Stimulated activated CD4-positive, alpha-beta T cell treated with anti-CD3 and anti-CD28 coated beads, Interleukin-4, amount 100 ng/mL, for 1 hour (primary cell): ENCODE measurements around the gene ATF7.
"Not testable (repeated sequence)": the region's sequence is repeated elsewhere in the genome, so short reads cannot be mapped to it uniquely, and the experiment has no call there.

Experiments used
- DNase-seq: peaks from one replicate; pipeline ENCODE4 v3.0.0-alpha.2; 2020

Gene ATF7

DNA sequence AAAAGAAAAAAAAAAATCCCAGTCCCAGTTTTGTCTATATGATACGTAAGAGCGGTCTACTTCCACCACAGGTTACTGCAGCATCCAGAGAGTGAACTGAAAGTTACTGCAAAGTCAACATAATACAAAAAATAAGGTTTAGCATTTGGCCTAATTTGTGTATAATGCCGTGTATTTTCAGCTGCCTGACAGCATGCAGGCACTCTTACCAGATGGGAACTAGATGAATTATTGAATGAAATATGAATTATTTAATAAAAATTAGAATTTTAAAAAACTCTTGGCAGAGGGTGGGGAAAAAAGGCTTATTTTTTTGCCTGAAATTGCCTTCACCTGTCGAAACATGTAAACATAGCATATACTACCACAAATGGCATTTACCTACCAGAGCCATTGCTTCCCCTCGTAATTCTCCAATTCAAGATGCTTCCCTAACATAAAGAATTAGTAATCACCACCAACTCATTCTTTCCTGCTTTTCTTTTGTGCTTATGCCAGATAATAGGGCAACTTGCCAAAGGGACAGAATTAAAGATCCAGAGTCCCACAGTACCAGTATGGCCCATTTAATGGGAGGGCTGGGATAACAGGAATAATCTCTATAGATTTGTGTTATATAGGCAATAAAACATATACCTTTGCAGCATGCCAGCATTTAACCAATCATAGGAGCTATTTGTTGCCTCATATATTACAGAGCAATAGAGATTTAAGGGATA is 31.1 kb downstream of the ATF7 start:
- DNase-seq: no peak

GRCh38 chr12:53593707-53594106 is 32.5 kb downstream of the ATF7 start:
- DNase-seq: no peak

DNA sequence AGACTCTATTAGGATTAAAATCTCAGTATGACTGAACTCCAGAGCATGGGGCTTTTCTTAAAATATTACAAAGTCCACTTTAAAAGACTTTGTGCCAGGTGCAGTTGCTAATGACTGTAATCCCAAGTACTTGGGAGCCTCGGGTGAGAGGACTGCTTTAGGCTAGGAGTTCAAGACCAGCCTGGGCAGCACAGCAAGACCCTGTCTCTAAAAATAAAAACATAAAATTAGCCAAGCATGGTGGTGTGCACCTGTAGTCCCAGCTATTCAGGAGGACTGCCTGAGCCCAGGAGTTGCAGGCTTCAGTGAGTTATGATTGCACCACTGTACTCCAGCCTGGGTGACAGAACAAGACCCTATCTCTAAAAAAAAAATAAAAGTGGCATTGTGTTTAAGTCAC is 33.2 kb downstream of the ATF7 start:
- no peak for DNase-seq

DNA sequence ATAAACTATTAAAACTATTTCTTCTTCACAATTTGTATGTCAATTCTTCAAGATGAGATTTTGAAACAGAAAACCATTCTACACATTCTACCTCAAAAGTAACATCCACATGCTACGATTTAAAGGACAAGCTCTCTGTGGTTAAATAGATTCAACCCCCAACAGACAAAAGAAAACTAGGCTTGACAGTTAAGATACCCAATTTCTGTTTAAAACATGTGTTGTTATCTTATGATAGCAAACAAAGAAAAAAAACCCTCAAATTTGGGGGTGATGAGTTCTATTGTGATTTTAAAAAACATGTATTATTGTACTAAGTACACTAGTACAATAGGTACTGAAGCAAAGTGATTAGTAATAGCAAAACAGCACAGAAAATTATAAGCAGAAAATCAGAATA is 33.8 kb downstream of the ATF7 start:
- DNase-seq: no peak

DNA sequence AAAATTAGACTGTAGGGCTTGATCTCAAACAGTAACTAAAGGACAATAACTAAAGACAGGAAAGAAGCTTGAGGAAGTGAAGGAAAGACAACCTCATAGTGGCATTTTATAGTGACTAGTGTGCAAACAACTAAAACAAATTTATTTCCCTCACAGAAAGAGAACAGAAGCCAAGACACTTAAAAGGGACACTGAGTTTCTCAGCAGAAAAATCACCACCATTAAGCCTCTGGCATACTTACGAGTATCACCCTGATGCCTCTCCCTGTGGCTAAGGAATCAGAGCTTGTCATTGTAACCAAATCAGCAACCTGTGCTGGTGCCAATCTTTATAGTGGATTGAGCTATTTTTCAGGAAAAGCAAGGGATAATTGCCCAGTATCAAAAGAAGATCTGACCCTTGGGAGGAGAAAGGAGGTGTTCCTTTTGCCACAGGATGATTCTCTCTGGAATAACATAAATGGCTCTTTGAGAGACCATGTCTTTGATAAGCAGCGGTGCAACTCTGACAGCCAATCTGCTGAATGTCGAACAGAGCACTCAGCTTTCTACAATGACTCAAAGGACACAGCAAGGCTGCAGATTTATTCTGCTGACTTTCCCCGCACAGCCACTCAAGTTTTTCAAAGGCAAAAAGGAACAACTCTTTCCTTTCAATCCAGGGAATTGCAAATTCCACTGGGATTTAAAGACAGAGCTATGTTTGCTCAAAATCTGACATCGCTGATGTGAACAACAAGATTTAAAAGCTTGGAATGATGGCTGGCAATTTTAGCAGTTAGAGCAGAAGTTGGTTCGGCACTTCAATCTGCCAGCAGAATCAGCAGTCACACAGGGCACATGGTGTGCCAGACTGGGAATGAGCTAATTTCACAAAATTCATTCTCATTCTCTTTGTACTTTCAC is 34.6 kb downstream of the ATF7 start:
- no peak for DNase-seq

DNA sequence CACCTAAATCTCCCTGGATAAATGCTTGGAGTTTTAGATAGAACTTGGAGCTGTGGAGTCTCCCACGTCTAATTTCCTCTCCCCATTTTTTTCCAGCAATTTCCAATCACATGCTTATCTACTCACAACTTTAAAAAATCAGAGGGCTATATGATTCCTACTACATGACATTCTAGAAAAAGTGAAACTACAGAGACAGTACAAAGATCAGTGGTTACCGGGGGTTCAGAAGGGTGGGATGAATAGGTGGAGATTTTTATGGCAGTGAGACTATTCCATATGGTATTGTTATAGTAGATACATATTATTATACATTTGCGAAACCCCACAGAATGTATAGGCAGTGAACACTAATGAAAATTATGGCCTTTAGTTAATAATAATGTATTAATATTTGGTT is 35.5 kb downstream of the ATF7 start:
- no peak for DNase-seq

GRCh38 chr12:53589915-53590314 is 36.3 kb downstream of the ATF7 start:
- no peak for DNase-seq

DNA sequence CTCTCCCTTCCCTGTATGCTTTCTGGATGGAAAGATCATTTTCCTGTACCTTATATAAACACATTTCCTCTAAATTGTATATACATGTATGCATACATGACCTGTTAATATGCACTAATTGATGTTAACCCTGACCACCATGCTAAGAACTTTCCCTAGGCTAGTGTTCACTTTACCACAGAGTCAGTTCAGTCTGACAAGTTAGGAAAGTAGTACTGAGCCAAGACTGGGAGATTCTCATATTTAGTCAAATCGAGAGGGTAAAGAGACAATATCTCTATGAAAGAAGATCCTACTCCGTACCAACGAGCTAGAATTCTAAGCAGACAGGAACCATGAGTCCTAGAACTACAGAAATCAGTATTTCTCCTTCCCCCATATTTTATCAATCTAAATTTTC is 36.8 kb downstream of the ATF7 start:
- no peak for DNase-seq

GRCh38 chr12:53588123-53588522 is 38.1 kb downstream of the ATF7 start:
- no peak for DNase-seq

- no peak for DNase-seq
These were observed 39.4 kb downstream of the ATF7 start for GRCh38 chr12:53586745-53587144.

DNA sequence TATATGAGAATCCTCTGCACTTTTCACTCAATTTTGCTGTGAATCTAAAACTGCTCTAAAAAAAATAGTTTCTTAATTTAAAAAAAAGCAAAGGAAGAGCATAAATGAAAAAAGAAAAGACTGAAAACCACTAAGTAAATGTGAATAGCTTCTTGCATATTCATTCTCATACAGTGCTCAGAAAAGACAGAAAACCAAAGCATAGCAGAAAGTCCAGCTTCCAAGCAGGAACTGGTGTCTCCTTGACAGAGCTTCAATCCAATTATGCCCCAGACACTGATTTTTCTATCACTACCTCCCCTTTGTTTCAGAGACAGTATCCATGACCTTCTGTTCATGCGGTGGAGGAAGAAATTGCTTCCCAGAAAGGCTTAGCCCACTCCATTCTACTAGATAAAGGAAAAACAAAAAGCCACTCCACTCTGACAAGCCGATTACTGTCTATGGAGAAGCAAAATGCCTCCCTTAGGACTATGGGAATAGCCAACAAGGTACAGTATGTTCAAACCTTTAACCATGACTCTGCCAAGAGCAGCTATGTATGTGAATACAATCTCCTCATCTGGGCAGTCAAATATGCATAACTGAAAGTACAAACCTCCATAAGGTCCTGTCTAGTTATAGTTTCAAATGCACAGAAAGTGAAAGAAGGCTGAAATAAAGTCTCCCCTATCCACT is 40.6 kb downstream of the ATF7 start:
- DNase-seq: no peak

GRCh38 chr12:53579545-53579955 is 46.6 kb downstream of the ATF7 start:
- no peak for DNase-seq

GRCh38 chr12:53578783-53579182 is 47.4 kb downstream of the ATF7 start:
- DNase-seq: no peak

GRCh38 chr12:53577941-53578352 is 48.2 kb downstream of the ATF7 start:
- no peak for DNase-seq

DNA sequence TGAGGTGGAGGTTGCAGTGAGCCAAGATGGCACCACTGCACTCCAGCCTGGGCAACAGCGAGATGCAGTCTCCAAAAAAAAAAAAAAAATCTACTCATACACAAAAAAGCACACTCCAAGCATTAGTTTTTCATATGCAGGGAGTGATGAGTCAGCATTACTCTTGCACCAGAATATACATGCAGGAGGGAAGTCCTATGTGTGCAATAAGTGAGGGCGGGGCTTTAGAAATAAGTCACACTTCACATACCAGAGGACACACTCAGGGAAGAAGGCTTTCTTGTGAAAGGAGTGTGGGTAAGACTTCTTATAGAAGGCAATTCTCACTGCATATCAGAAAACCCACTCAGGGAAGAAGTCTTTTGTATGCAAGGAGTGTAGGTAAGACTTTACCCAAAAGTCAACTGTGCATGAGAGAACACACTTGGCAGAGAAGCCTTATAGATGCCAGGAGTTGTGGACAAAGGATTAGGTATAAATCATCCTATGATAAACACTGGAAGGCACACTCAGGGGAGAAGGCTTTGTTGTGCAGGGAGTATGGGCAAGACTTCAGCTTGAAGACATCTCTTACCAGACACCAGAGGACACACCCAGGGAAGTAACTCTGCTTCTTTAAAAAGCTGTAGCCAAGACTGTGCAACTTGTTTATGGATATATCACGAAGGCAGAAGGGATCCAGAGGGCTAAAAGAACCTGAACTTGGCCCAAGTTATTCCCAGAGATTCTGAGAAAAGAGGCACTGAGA is 50.5 kb downstream of the ATF7 start:
- no peak for DNase-seq

GRCh38 chr12:53572134-53572758 is 53.9 kb downstream of the ATF7 start:
- no peak for DNase-seq

DNA sequence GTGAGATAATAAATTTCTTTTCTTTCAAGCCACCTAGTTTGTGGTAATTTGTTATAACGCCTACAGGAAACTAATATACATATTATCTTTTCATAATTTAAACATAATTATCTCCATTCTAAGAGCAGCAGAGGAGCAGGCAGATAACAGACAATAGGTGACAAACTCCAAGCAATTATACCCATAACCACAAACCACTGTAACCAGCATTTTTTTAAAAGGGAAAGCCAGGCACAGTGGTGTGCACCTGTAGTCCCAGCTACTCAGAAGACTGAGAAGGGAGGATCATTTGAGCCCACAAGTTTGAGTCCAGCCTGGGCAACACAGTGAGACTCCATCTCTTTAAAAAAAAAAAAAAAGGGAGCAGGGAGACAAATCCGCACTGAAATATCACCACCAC is 54.9 kb downstream of the ATF7 start:
- no peak for DNase-seq

GRCh38 chr12:53568809-53569557 is 57.2 kb downstream of the ATF7 start:
- no peak for DNase-seq

DNA sequence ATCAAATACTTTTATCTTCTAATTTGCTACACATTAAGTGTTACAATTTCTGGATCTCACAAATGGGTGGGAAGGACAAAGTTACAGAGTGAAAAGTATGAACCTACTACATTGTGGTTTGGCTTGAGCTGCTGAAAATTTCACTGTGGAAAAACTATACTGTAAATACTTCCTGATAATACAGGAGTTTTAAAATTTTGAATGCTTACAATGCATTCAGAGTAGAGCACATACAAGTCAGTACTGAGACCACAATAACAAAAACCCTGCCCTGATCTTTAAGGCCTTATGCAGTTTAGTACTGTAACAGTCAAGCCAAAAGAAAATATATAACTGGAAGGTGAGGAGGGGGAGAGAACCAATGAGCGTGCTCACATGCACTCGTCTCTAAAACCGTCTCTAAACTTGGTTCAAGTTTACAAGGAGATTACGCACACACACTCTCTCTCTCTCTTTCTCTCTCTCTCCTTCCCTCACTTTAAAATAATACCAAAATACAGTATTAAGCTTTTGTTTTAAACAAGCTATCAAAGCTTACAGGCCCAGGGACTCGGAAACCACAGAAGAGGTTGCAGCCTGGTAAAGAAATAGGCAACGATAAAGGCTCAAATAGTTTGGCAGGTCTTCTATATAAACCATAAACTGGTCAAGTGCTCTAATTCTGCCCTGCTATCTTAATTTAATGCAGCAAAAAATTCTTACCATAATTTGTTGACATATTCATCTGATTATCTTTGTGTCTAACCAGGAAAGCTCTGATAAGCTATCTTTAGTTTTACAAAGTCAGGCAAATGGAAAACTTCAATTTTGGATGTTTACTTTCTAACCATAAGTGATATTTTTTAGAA is 58.0 kb downstream of the ATF7 start:
- DNase-seq: no peak

GRCh38 chr12:53565376-53565775 is 60.8 kb downstream of the ATF7 start:
- not testable (repeated sequence) for DNase-seq

GRCh38 chr12:53564941-53565340 is 61.2 kb downstream of the ATF7 start:
- no peak for DNase-seq
